Measurements from ENCODE around the gene ATP6AP2. TPM values are rescaled to one million over a fixed set of nuclear protein-coding genes. Genes with fewer than 3 reads are reported as not detected.

ATP6AP2 gene
- total and polyA plus RNA-seq, 9 of the 15 experiments (the other 6 are each of a cell fraction or from before 2014, with no cell fraction given), result 23.3 to 131 (median 41.9) TPM

GRCh38 chrX:40646489-40647306, 65.9 kb downstream of the ATP6AP2 start:
- Histone ChIP-seq H3K9me1 (ENCODE audit: control insufficient read depth, insufficient read depth, low read length) (no peaks in the 10 kb centered on the region), H3K9me3 (replicated peaks; ENCODE audit: control insufficient read depth, insufficient read depth, low read depth, low read length) (no peaks in the 10 kb centered on the region), H3K4me2 (ENCODE audit: insufficient read depth, low read length) (peak overlapping the region; percentile 84), H3K27ac (ENCODE audit: extremely low read depth, low read depth, low read length) (peak overlapping the region; percentile 57), H3K36me3 (ENCODE audit: control insufficient read depth, insufficient read depth, low read length) (peaks cover 9% of the 10 kb centered on the region; the same call in 2 of the 3 replicates), H2AFZ (ENCODE audit: low read depth, low read length) (peak overlapping the region; percentile 88), H3K27me3 (ENCODE audit: control insufficient read depth in 2 of 2, insufficient read depth in 2 of 2, low read length in 2 of 2) (no peaks in the 10 kb centered on the region), H3K4me3 (peak overlapping the region; percentile 76), H3K4me1 (replicated peaks in 1 of 2; ENCODE audit: control insufficient read depth in 2 of 2, insufficient read depth in 2 of 2, low read length in 2 of 2) (peaks cover 8 to 10% of the 10 kb centered on the region in 2 experiments; a peak in 4 of 5 replicates), H3K79me2 (ENCODE audit: control insufficient read depth, insufficient read depth, low read length) (peaks cover 32% of the 10 kb centered on the region), H3K9ac (ENCODE audit: insufficient read depth in 1 of 2, low read depth in 2 of 2, low read length in 2 of 2) (peak overlapping the region; percentile 60 to 92), H4K20me1 (replicated peaks; ENCODE audit: control insufficient read depth, insufficient read depth, low read length) (peaks cover 8% of the 10 kb centered on the region; the same call in 1 of the 2 replicates)
- TSS peak; percentile 32 for BruUV-seq (replicated peaks)
- TF ChIP-seq SPI1 (IDR thresholded peaks at IDR 0.05; ENCODE audit: borderline replicate concordance, low read depth, low read length), result 0 out of 2 replicates have a peak, but pooled peaks have one; percentile 15
- peak; percentile 21 for TF ChIP-seq KDM5B (IDR thresholded peaks at IDR 0.05; ENCODE audit: insufficient replicate concordance, low read depth, low read length)
- TF ChIP-seq POLR2A (conservative IDR thresholded peaks at IDR 0.05), result no peak
- TF ChIP-seq ATF7 (IDR thresholded peaks at IDR 0.05), result no peak
- no peak for TF ChIP-seq CREBBP (IDR thresholded peaks at IDR 0.05; ENCODE audit: low read depth, low read length)
- peak; percentile 38; the same call in 1 of the 2 replicates for TF ChIP-seq VEZF1 (CRISPR knock-in tag; IDR thresholded peaks at IDR 0.05)
- no peak for TF ChIP-seq PHB2 (IDR thresholded peaks at IDR 0.05; ENCODE audit: low read depth)
- TF ChIP-seq GABPB2 (CRISPR knock-in tag; conservative IDR thresholded peaks at IDR 0.05), result no peak
- 0 out of 2 replicates have a peak, but pooled peaks have one; percentile 17 for TF ChIP-seq ARID4B (CRISPR knock-in tag; IDR thresholded peaks at IDR 0.05)
- no peak for TF ChIP-seq WHSC1 (IDR thresholded peaks at IDR 0.05; ENCODE audit: low read length)
- TF ChIP-seq MCM5 (IDR thresholded peaks at IDR 0.05; ENCODE audit: low read depth), result no peak
- no peak for TF ChIP-seq HDGF (IDR thresholded peaks at IDR 0.05)
- TF ChIP-seq RBM22 (IDR thresholded peaks at IDR 0.05; ENCODE audit: low read depth, low read length, poor library complexity, severe bottlenecking), result peak; percentile 92
- ChIA-PET POLR2A (interaction anchor here (3.2 kb wide), 1 partner anchor 102 kb away, joined by 7 read pairs; no protein-coding TSS in a partner anchor), CTCF (ENCODE audit: low intra/inter-chr PET ratio) (interaction anchor here (0.6 kb wide), 1 partner anchor 1168 kb away, joined by 3 read pairs; no protein-coding TSS in a partner anchor)
- peak; percentile 48 to 72 (median 62) for DNase-seq (ENCODE audit: extremely low read depth in 1 of 4, low spot score in 3 of 4)
- 1% methylated on average over 20 of the region's 33 CpGs for WGBS (ENCODE audit: insufficient coverage, low coverage, missing lambda C conversion rate)
- intact Hi-C loops (cut with micrococcal nuclease) (loop anchor here (1.0 to 10.0 kb wide), 2 partner anchors 62 to 102 kb away; partner anchors contain the start of gene ATP6AP2), in situ Hi-C loops (cut with MboI) (no loop called here)
- ATAC-seq, result peak; percentile 72
- no peak for FAIRE-seq
